ENCODE results near the gene TOMM34. TPM values are rescaled to one million over a fixed set of nuclear protein-coding genes. Genes with fewer than 3 reads are reported as not detected.

TOMM34 gene
- polyA plus RNA-seq, 1 donor from 2014 or later, result 33.0 TPM

GRCh38 chr20:44931911-44932310 lies 28.3 kb downstream of the TOMM34 start:
- H3K4me3 Mint-ChIP-seq, result no peak overlapping the region
- no peak overlapping the region for H3K27ac Mint-ChIP-seq
- H3K4me1 Mint-ChIP-seq, result no peaks in the 10 kb centered on the region
- no peaks in the 10 kb centered on the region for H3K27me3 Mint-ChIP-seq
- peaks cover 3% of the 10 kb centered on the region for H3K36me3 Mint-ChIP-seq
- no peaks in the 10 kb centered on the region for H3K9me3 Mint-ChIP-seq

GRCh38 chr20:44930517-44931168 lies 29.6 kb downstream of the TOMM34 start:
- Mint-ChIP-seq H3K36me3 (peaks cover 3% of the 10 kb centered on the region), H3K27ac (no peak overlapping the region), H3K4me1 (no peaks in the 10 kb centered on the region), H3K4me3 (no peak overlapping the region), H3K27me3 (no peaks in the 10 kb centered on the region), H3K9me3 (no peaks in the 10 kb centered on the region)

- peak overlapping the region in 1 of 3 donors; percentile 80 for H3K27ac Mint-ChIP-seq
- no peaks in the 10 kb centered on the region for H3K4me1 Mint-ChIP-seq
- no peaks in the 10 kb centered on the region for H3K27me3 Mint-ChIP-seq
- H3K4me3 Mint-ChIP-seq, result no peak overlapping the region
- peaks cover 6% of the 10 kb centered on the region for H3K36me3 Mint-ChIP-seq
- no peaks in the 10 kb centered on the region for H3K9me3 Mint-ChIP-seq
These were observed 31.6 kb downstream of the TOMM34 start for GRCh38 chr20:44928595-44928994.

- Mint-ChIP-seq H3K36me3 (peaks cover 3% of the 10 kb centered on the region), H3K9me3 (no peaks in the 10 kb centered on the region), H3K27me3 (no peaks in the 10 kb centered on the region), H3K4me3 (no peak overlapping the region), H3K4me1 (no peaks in the 10 kb centered on the region), H3K27ac (no peak overlapping the region)
These were observed 35.7 kb downstream of the TOMM34 start for GRCh38 chr20:44924541-44924940.

- H3K27me3 Mint-ChIP-seq, result no peaks in the 10 kb centered on the region
- H3K36me3 Mint-ChIP-seq, result peaks cover 5% of the 10 kb centered on the region
- H3K9me3 Mint-ChIP-seq, result no peaks in the 10 kb centered on the region
- no peak overlapping the region for H3K4me3 Mint-ChIP-seq
- no peaks in the 10 kb centered on the region for H3K4me1 Mint-ChIP-seq
- no peak overlapping the region for H3K27ac Mint-ChIP-seq
These were observed 38.8 kb downstream of the TOMM34 start for GRCh38 chr20:44921447-44921846.

- Mint-ChIP-seq H3K4me1 (peaks cover 0 to 1% (median 0%) of the 10 kb centered on the region in 3 donors), H3K9me3 (no peaks in the 10 kb centered on the region), H3K36me3 (peaks cover 2% of the 10 kb centered on the region), H3K27me3 (no peaks in the 10 kb centered on the region), H3K4me3 (no peak overlapping the region), H3K27ac (no peak overlapping the region)
These were observed 41.4 kb downstream of the TOMM34 start for GRCh38 chr20:44918761-44919160.

GRCh38 chr20:44918342-44918741 lies 41.9 kb downstream of the TOMM34 start:
- H3K4me3 Mint-ChIP-seq, result no peak overlapping the region
- no peak overlapping the region for H3K27ac Mint-ChIP-seq
- no peaks in the 10 kb centered on the region for H3K27me3 Mint-ChIP-seq
- peaks cover 2% of the 10 kb centered on the region for H3K36me3 Mint-ChIP-seq
- no peaks in the 10 kb centered on the region for H3K9me3 Mint-ChIP-seq
- peaks cover 0 to 1% (median 0%) of the 10 kb centered on the region in 3 donors for H3K4me1 Mint-ChIP-seq

- peak overlapping the region in 1 of 3 donors; percentile 77 for H3K27ac Mint-ChIP-seq
- H3K4me3 Mint-ChIP-seq, result no peak overlapping the region
- no peaks in the 10 kb centered on the region for H3K9me3 Mint-ChIP-seq
- H3K4me1 Mint-ChIP-seq, result peaks cover 0 to 1% (median 0%) of the 10 kb centered on the region in 3 donors
- H3K27me3 Mint-ChIP-seq, result no peaks in the 10 kb centered on the region
- peaks cover 2% of the 10 kb centered on the region for H3K36me3 Mint-ChIP-seq
These were observed 42.8 kb downstream of the TOMM34 start for GRCh38 chr20:44917399-44917798.

- Mint-ChIP-seq H3K4me1 (peaks cover 0 to 2% (median 0%) of the 10 kb centered on the region in 3 donors), H3K9me3 (no peaks in the 10 kb centered on the region), H3K27me3 (no peaks in the 10 kb centered on the region), H3K36me3 (peaks cover 2% of the 10 kb centered on the region), H3K27ac (no peak overlapping the region), H3K4me3 (no peak overlapping the region)
These were observed 43.6 kb downstream of the TOMM34 start for GRCh38 chr20:44916586-44916985.

- H3K4me1 Mint-ChIP-seq, result peaks cover 0 to 8% (median 5%) of the 10 kb centered on the region in 3 donors
- no peaks in the 10 kb centered on the region for H3K27me3 Mint-ChIP-seq
- no peak overlapping the region for H3K4me3 Mint-ChIP-seq
- peaks cover 2% of the 10 kb centered on the region for H3K36me3 Mint-ChIP-seq
- H3K27ac Mint-ChIP-seq, result peak overlapping the region in 1 of 3 donors; percentile 71
- H3K9me3 Mint-ChIP-seq, result no peaks in the 10 kb centered on the region
These were observed 45.3 kb downstream of the TOMM34 start for GRCh38 chr20:44914924-44915323.

GRCh38 chr20:44912189-44912588 lies 48.0 kb downstream of the TOMM34 start:
- Mint-ChIP-seq H3K4me1 (peaks cover 8 to 16% (median 12%) of the 10 kb centered on the region in 3 donors), H3K27me3 (no peaks in the 10 kb centered on the region), H3K27ac (peak overlapping the region in 2 of 3 donors; percentile 16 to 46), H3K36me3 (peaks cover 2% of the 10 kb centered on the region), H3K4me3 (peak overlapping the region in 1 of 4 donors; percentile 87), H3K9me3 (no peaks in the 10 kb centered on the region)

- Mint-ChIP-seq H3K36me3 (no peaks in the 10 kb centered on the region), H3K27ac (peak overlapping the region in 2 of 3 donors; percentile 26 to 52), H3K4me3 (peak overlapping the region; percentile 43 to 87 (median 64))
These were observed 48.8 kb downstream of the TOMM34 start for GRCh38 chr20:44911264-44911921.

GRCh38 chr20:44910690-44911262 lies 49.4 kb downstream of the TOMM34 start:
- Mint-ChIP-seq H3K27me3 (no peaks in the 10 kb centered on the region), H3K4me1 (peaks cover 8 to 16% (median 12%) of the 10 kb centered on the region in 3 donors), H3K36me3 (no peaks in the 10 kb centered on the region), H3K9me3 (no peaks in the 10 kb centered on the region), H3K27ac (peak overlapping the region; percentile 53 to 85 (median 73)), H3K4me3 (peak overlapping the region; percentile 87 to 92 (median 89))

More at GRCh38 chr20:44911264-44911921, 48.8 kb downstream of the TOMM34 start:
- Mint-ChIP-seq H3K4me1 (peaks cover 8 to 16% (median 12%) of the 10 kb centered on the region in 3 donors), H3K9me3 (no peaks in the 10 kb centered on the region), H3K27me3 (no peaks in the 10 kb centered on the region)

GRCh38 chr20:44909872-44910689 lies 50.1 kb downstream of the TOMM34 start, which contains the start of gene PABPC1L:
PABPC1L (plus strand) TSS chr20:44910060; CDS start chr20:44910144, 84 bp downstream.
- Mint-ChIP-seq H3K27me3 (no peaks in the 10 kb centered on the region), H3K36me3 (no peaks in the 10 kb centered on the region), H3K4me3 (peak within 1 kb of the TSS; percentile 87 to 92 (median 89))

More at GRCh38 chr20:44909872-44910689, 50.1 kb downstream of the TOMM34 start, which contains the start of gene PABPC1L:
- Mint-ChIP-seq H3K27ac (peak within 1 kb of the TSS; percentile 53 to 85 (median 80)), H3K9me3 (no peaks in the 10 kb centered on the region), H3K4me1 (peaks cover 7 to 16% (median 12%) of the 10 kb centered on the region in 3 donors)

Data from IgD-negative memory B cell (primary cell).